ENCODE data around the gene SEMA5A.

Gene SEMA5A

GRCh38 chr5:9473624-9474023, 72.3 kb downstream of the SEMA5A start:
- no peak for FAIRE-seq

- no peak for FAIRE-seq
These were observed 75.5 kb downstream of the SEMA5A start for GRCh38 chr5:9470410-9470809.

- FAIRE-seq = no peak
These were observed 77.9 kb downstream of the SEMA5A start for GRCh38 chr5:9468060-9468388.

GRCh38 chr5:9467199-9468059, 78.4 kb downstream of the SEMA5A start:
- no peak for FAIRE-seq

GRCh38 chr5:9466697-9467096, 79.2 kb downstream of the SEMA5A start:
- no peak for FAIRE-seq

- no peak for FAIRE-seq
These were observed 81.4 kb downstream of the SEMA5A start for GRCh38 chr5:9464478-9464877.

GRCh38 chr5:9462109-9462508, 83.8 kb downstream of the SEMA5A start:
- no peak for FAIRE-seq

GRCh38 chr5:9460885-9461645, 84.8 kb downstream of the SEMA5A start:
- FAIRE-seq = no peak

GRCh38 chr5:9456435-9457042, 89.3 kb downstream of the SEMA5A start:
- no peak for FAIRE-seq

- FAIRE-seq = no peak
These were observed 89.9 kb downstream of the SEMA5A start for GRCh38 chr5:9455826-9456434.

GRCh38 chr5:9454491-9454890, 91.4 kb downstream of the SEMA5A start:
- FAIRE-seq = no peak

- FAIRE-seq = no peak
These were observed 91.8 kb downstream of the SEMA5A start for GRCh38 chr5:9454012-9454481.

GRCh38 chr5:9453480-9454011, 92.3 kb downstream of the SEMA5A start:
- no peak for FAIRE-seq

- no peak for FAIRE-seq
These were observed 93.7 kb downstream of the SEMA5A start for GRCh38 chr5:9452181-9452580.

GRCh38 chr5:9451037-9451436, 94.8 kb downstream of the SEMA5A start:
- no peak for FAIRE-seq

- no peak for FAIRE-seq
These were observed 98.2 kb downstream of the SEMA5A start for GRCh38 chr5:9447691-9448090.

- no peak for FAIRE-seq
These were observed 100.0 kb downstream of the SEMA5A start for GRCh38 chr5:9445826-9446388.

GRCh38 chr5:9444346-9444745, 101.5 kb downstream of the SEMA5A start:
- FAIRE-seq = no peak

GRCh38 chr5:9441610-9442009, 104.3 kb downstream of the SEMA5A start:
- FAIRE-seq = no peak

GRCh38 chr5:9440517-9440916, 105.4 kb downstream of the SEMA5A start:
- no peak for FAIRE-seq

GRCh38 chr5:9439531-9440292, 106.2 kb downstream of the SEMA5A start:
- no peak for FAIRE-seq
